ENCODE measurements around the gene SIL1.
"Not testable (repeated sequence)": the region's sequence is repeated elsewhere in the genome, so short reads cannot be mapped to it uniquely, and the experiment has no call there.

Gene SIL1

GRCh38 chr5:139199321-139199720 is 1.2 kb upstream of the SIL1 start:
- no peak for DNase-seq

- DNase-seq = peak; percentile 46
Measured at GRCh38 chr5:139196296-139196956, 1.7 kb downstream of the SIL1 start.

DNA sequence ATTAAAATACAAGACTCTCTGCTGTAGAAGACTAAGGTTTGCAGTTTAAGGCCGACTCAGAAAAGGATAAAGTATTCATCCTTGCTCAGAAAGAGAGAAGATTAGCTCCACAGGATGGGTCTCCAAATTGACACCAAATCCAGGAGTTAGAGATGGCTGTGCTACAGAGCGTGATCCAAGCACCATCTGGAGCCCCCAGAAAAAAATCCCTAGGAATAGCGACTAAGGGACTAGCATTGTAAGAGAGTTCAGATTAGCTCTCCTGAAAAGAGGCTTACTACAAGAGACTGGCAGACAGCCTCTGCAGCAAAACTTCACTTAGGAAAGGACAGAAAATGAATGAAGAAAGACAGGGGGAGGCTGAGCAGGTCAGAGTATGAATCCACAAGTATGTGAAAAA is 3.7 kb downstream of the SIL1 start:
- DNase-seq = no peak

DNA sequence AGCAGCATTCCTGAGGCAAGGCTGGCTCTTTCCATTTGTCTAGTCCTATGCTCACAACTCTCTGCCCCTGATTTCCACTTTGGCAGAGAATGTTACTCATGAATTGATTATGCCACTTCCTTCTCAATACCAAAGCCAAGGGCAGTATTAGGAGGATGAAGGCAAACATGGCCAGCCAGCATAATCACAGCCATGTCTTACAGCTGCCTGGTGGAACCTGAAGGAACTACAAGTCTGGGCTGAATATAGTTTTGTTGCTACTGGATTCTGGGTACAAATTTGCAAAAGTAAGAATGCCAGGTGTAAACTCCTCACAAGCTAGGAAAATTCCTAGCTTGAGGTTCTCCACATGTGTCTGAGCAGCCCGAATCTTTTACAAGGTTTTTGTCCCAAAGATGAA is 4.2 kb downstream of the SIL1 start:
- DNase-seq = peak; percentile 50

GRCh38 chr5:139192906-139193305 is 5.3 kb downstream of the SIL1 start:
- not testable (repeated sequence) for DNase-seq

DNA sequence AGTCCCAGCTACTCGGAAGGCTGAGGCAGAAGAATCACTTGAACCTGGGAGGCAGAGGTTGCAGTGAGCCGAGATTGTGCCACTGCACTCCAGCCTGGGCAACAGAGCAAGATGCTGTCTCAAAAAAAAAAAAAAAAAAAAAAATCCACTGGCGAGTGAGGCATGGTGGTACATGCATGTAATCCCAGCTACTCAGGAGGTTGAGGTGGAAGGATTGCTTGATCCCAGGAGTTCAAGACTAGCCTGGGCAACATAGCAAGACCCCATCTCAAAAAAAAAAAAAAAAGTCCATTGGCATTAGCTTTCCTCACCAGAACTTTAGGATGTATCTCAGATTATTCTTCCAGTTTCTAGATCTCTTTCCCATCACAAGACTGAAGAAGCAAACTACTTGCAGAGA is 6.2 kb downstream of the SIL1 start:
- not testable (repeated sequence) for DNase-seq

GRCh38 chr5:139190125-139190524 is 8.0 kb downstream of the SIL1 start:
- DNase-seq = no peak

DNA sequence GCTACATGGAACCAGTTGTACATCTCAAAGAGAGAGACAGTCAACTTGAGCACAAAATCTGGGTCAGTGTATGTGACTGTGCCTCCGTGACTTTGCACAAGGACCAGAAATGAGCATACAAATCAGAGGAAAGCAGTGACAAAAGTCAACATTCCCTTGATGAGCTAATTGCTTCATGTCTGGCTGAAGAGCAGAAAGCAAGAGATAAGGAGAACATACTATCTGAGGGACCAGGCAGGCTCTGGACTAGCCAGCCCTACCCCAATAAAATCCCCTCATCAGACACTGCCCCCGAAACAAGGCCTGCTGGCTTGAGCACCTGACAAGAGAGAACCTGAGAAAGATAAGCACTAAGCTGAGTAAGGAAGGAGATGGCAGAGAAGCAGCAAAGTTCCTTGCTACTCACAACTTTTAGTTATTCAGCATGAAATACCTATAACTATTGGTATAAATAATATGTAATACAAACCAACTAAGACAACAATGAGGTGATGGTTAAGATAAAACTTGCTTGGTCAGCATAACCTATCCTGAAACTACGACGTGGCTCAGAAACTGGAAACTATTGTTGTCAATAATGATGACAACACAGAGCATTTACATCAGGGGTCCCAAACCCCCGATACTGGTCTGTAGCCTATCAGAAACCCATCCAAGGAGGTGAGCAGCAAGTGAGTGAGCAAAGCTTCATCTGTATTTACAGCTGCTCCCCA is 9.5 kb downstream of the SIL1 start:
- no peak for DNase-seq

GRCh38 chr5:139186752-139187326 is 11.3 kb downstream of the SIL1 start:
- no peak for DNase-seq

DNA sequence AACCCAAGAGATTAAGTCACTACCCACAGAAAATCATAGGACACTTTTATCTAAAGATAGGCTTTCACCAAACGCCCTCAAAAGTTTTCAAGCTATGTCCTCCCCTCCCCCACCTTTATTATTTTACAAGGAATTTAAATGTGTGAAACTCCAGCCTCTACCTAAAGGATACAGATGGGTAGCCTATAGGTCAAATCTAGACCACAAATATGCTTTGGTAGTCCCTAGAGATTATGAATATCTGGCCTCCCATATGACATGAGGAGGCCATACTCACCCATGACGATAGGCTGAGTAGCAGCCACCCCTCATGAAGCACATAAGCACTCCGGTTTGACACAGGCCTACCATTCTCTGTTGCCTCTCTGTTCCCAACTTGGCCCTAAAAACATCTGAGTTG is 11.9 kb downstream of the SIL1 start:
- no peak for DNase-seq

- peak; percentile 41 for DNase-seq
Measured at GRCh38 chr5:139185589-139185988, 12.6 kb downstream of the SIL1 start.

GRCh38 chr5:139183502-139183901 is 14.7 kb downstream of the SIL1 start:
- no peak for DNase-seq

DNA sequence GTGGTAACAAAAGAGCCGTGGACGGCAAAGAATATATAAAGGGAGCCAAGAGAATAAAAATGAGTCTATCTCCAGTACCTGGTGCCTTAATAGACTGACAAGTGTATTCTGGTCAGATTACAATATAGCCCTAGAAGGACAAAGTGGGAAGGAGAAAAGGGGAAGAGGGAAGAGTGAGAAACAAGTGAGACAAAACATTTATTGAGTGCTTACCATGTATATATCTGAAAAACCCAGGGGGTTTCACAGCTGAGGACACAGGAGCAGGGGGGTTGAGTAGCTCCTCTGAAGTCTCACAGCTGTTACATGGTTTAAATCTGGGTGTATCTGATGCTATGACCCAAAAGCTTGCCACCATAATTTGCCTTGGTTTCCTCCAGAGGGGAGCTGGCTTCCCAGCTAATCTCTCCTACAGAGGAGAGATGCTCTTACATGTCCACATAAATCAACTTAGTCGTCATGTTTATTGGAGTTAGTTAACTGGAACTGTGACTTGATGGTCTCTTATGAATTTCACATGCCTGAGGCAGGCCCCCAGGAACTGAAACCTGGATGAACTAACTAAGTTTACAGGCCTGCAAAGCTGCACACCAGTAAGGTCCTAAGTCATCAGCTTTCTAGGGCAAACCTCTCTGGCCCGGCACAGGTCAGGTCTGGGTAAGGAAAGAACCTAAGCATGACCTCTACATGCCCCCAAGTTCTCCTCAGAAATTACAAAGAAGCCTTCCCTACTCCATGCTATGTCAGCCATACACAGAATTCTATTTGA is 15.5 kb downstream of the SIL1 start:
- DNase-seq = peak; percentile 78

- no peak for DNase-seq
Measured at GRCh38 chr5:139181835-139182452, 16.2 kb downstream of the SIL1 start.

- peak; percentile 24 for DNase-seq
Measured at GRCh38 chr5:139181322-139181730, 16.8 kb downstream of the SIL1 start.

DNA sequence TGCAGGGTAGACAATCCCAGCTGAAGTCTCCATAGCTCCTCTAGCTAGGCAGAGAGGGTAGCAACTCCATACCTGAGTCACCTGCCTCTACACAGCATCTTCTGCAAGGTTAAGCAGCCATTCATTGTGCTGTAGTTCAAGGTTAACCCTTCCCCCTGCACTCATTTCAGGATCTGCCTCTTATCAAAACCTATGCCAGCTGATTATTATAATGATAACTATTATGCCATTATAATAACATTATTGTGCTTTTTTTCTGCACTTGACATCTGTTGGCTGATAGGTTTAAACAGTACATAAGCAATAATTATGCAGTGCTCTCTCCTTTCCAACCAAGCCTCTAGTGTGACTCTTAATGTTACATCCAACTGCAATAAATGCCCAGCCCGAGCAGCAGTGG is 17.3 kb downstream of the SIL1 start:
- no peak for DNase-seq

GRCh38 chr5:139179778-139180513 is 18.2 kb downstream of the SIL1 start:
- DNase-seq = not testable (repeated sequence)

DNA sequence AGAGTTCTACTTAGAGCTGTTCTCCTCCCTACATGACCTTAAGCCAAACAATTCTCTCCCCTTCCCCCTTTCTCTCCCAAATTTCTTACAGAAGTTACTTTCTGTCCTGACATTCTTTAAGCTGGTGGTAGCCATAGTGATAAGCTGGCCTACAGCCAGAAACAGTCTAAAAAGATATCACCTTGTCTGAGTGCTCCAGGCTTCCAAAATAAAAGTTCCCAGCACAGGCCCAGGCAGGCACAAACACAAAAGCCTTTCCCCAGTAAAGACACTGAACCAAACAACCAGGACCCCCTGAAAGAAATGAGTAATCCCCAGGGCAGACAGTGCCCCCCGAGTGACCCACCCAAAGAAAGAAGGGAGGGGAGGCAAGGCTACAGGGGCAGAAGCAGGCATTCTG is 19.2 kb downstream of the SIL1 start:
- peak; percentile 63 for DNase-seq

DNA sequence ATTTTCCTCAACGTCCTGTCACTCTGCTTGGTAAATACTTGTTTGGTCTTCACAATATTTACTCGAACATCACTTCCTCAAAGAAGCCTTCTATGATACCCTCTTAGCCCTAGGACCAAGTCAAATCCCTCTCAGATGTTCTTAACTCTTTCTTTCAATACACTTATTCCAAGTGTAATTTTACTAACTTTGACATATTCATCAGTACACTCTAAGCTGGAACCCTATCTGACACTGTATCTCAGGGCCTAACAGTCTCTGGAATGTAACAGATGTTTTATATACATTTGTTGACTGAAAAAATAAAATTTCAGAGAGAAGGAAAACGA is 19.6 kb downstream of the SIL1 start:
- no peak for DNase-seq

GRCh38 chr5:139177809-139178588 is 20.2 kb downstream of the SIL1 start:
- DNase-seq = peak; percentile 96

DNA sequence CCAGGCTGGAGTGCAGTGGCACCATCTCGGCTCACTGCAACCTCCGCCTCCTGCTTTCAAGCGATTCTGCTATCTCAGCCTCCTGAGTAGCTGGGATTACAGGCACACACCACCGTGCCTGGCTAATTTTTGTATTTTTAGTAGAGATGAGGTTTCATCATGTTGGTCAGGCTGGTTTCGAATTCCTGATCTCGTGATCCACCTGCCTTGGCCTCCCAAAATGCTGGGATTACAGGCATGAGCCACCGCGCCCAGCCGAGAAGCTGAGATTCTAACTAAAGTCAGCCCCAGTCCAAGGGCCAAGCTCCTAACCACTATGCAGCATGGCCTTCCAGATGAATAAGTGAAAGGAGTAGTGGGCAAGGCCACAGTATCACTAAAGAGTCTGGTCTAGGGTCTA is 20.9 kb downstream of the SIL1 start:
- DNase-seq = peak; percentile 16

DNA sequence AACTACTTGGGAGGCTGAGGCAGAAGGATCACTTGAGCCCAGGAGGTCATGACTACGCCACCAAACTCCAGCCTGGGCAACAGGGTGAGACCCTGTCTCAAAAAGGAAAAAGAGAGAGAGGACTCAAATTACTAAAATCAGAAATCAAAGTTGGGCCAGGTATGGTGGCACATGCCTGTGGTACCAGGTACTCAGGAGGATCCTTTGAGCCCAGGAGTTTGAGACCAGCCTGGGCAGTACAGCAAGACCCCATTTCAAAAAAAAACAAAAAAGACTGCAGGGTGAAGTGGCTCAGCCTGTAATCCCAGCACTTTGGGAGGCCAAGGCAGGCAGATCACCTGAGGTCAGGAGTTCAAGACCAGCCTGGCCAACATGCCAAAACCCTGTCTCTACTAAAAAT is 23.8 kb downstream of the SIL1 start:
- not testable (repeated sequence) for DNase-seq
